ENCODE results near the gene ZFP69. TPM values are rescaled to one million over a fixed set of nuclear protein-coding genes. Genes with fewer than 3 reads are reported as not detected.

The ZFP69 gene
- total and polyA plus RNA-seq, 4 donors = 0.96 to 1.9 (median 1.2) TPM

DNA sequence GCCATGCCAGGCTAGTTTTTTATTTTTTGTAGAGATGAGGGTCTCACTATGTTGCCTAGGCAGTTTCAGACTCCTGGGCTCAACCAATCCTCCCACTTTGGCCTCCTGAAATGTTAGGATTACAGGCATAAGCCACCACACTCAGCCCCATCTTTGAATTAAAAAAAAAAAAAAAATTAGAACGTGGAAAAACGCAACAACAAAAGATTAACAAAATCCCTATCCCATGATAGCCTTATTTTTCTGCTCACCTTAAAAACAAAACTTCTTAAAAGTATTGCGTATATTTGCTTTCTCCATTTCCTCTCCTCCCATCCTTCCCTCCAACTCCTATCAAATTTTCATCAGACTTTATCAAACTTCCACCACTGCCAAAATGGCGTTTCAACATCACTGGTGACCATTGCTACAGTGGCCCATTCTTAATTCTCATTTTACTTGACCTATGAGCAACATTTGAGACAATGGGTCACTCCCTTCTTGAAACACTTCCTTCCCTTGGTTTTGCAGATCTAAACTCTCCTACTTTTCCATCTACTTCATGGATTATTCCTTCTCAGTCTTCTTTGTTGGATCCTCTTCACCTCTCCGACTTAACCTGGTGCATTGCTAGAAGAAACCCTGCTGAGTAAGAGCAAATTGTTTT, 53.8 kb downstream of the ZFP69 start:
- Histone ChIP-seq H3K4me1 (ENCODE audit: control insufficient read depth in 4 of 4, insufficient read depth in 4 of 4, low read length in 3 of 4) (peaks cover 1 to 26% (median 21%) of the 10 kb centered on the region in 4 donors), H3K4me3 (ENCODE audit: low read depth in 1 of 3, low read length in 3 of 3) (peak overlapping the region; percentile 75 to 96 (median 87)), H3K9me3 (ENCODE audit: control insufficient read depth in 4 of 4, low read length in 3 of 4) (peaks cover 0 to 1% (median 0%) of the 10 kb centered on the region in 4 donors), H3K9ac (ENCODE audit: low read depth in 1 of 2, low read length in 2 of 2) (peak overlapping the region in 1 of 2 donors; percentile 88), H3K27me3 (ENCODE audit: control insufficient read depth in 4 of 4, insufficient read depth in 4 of 4, low read length in 3 of 4) (no peaks in the 10 kb centered on the region), H3K36me3 (ENCODE audit: control insufficient read depth in 4 of 4, insufficient read depth in 3 of 4, low read depth in 1 of 4, low read length in 3 of 4) (peaks cover 0 to 4% (median under 1%) of the 10 kb centered on the region in 4 donors), H3K27ac (ENCODE audit: low read depth in 1 of 2, low read length in 2 of 2) (peak overlapping the region; percentile 80 to 95)
- WGBS = 29% methylated on average over 5 of the region's 5 CpGs
- no peak for DNase-seq (ENCODE audit: low spot score)
- TF ChIP-seq ATF3 (IDR thresholded peaks at IDR 0.05) = no peak
- no peak for TF ChIP-seq HNF4G (IDR thresholded peaks at IDR 0.05)
- no peak for TF ChIP-seq FOXA1 (IDR thresholded peaks at IDR 0.05)
- no peak for TF ChIP-seq GABPA (IDR thresholded peaks at IDR 0.05 in 1 of 2, conservative IDR thresholded peaks at IDR 0.05 in 1 of 2)
- TF ChIP-seq YY1 (IDR thresholded peaks at IDR 0.05) = no peak
- TF ChIP-seq TAF1 (conservative IDR thresholded peaks at IDR 0.05) = no peak
- no peak for TF ChIP-seq RAD21 (IDR thresholded peaks at IDR 0.05)
- TF ChIP-seq, protein P1, sequence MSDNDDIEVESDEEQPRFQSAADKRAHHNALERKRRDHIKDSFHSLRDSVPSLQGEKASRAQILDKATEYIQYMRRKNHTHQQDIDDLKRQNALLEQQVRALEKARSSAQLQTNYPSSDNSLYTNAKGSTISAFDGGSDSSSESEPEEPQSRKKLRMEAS (IDR thresholded peaks at IDR 0.05) = no peak
- TF ChIP-seq RXRA (IDR thresholded peaks at IDR 0.05) = no peak
- TF ChIP-seq, protein P2, sequence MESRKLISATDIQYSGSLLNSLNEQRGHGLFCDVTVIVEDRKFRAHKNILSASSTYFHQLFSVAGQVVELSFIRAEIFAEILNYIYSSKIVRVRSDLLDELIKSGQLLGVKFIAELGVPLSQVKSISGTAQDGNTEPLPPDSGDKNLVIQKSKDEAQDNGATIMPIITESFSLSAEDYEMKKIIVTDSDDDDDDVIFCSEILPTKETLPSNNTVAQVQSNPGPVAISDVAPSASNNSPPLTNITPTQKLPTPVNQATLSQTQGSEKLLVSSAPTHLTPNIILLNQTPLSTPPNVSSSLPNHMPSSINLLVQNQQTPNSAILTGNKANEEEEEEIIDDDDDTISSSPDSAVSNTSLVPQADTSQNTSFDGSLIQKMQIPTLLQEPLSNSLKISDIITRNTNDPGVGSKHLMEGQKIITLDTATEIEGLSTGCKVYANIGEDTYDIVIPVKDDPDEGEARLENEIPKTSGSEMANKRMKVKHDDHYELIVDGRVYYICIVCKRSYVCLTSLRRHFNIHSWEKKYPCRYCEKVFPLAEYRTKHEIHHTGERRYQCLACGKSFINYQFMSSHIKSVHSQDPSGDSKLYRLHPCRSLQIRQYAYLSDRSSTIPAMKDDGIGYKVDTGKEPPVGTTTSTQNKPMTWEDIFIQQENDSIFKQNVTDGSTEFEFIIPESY (IDR thresholded peaks at IDR 0.05) = no peak
- TF ChIP-seq, protein P3, sequence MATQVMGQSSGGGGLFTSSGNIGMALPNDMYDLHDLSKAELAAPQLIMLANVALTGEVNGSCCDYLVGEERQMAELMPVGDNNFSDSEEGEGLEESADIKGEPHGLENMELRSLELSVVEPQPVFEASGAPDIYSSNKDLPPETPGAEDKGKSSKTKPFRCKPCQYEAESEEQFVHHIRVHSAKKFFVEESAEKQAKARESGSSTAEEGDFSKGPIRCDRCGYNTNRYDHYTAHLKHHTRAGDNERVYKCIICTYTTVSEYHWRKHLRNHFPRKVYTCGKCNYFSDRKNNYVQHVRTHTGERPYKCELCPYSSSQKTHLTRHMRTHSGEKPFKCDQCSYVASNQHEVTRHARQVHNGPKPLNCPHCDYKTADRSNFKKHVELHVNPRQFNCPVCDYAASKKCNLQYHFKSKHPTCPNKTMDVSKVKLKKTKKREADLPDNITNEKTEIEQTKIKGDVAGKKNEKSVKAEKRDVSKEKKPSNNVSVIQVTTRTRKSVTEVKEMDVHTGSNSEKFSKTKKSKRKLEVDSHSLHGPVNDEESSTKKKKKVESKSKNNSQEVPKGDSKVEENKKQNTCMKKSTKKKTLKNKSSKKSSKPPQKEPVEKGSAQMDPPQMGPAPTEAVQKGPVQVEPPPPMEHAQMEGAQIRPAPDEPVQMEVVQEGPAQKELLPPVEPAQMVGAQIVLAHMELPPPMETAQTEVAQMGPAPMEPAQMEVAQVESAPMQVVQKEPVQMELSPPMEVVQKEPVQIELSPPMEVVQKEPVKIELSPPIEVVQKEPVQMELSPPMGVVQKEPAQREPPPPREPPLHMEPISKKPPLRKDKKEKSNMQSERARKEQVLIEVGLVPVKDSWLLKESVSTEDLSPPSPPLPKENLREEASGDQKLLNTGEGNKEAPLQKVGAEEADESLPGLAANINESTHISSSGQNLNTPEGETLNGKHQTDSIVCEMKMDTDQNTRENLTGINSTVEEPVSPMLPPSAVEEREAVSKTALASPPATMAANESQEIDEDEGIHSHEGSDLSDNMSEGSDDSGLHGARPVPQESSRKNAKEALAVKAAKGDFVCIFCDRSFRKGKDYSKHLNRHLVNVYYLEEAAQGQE (IDR thresholded peaks at IDR 0.05) = no peak
- no peak for TF ChIP-seq NR2F2 (IDR thresholded peaks at IDR 0.05)
- no peak for TF ChIP-seq EGR1 (IDR thresholded peaks at IDR 0.05; ENCODE audit: low read depth in 2 of 2)
- no peak for TF ChIP-seq SP1 (IDR thresholded peaks at IDR 0.05)
- no peak for TF ChIP-seq FOXA2 (IDR thresholded peaks at IDR 0.05)
- TF ChIP-seq CTCF (IDR thresholded peaks at IDR 0.05; ENCODE audit: low read depth, low read length, missing input control) = no peak
- no peak for TF ChIP-seq JUND (IDR thresholded peaks at IDR 0.05)
- TF ChIP-seq HNF4A (conservative IDR thresholded peaks at IDR 0.05) = no peak

All from liver (tissue), 9 donors.